ENCODE results near the gene IL5.

IL5 gene

DNA sequence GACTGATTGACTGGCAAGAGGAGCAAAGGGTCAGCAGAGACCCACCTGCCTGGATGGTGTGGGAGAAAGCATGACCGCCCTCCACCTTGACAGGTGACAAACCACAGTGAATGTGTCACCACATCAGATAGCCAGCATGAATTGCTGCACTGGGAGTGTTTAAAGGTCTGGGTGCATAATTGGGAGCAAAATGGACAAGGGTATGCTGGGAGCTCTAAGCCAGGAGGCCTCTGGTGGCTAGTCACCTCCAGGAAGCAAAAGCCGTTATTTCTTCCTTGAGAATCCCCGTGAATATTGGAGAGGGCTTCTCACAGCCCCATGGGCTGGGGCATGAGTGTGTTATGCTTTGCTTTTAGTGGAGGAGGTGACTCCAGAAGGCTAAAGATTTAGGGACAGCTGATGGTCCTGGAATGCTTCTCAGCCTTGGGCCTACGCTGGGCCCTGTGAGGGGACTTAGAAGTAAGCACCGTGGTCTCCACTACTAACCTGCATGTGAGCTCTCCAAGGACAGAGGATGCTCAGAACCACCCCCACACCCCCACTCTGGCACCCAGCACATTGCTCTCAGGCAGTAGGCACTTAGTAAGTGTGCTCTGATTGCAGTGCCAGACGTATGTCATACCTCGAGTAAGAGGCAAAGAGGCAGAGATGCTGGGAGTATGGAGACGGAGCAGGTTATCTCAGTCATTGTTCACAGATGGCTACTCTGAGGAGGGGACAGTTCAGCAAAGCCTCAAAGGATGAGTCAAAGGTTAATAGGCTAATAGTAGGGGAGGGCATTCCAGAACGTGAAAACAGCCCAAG lies 43.7 kb downstream of the IL5 start:
- H3K9me3 Mint-ChIP-seq = no peaks in the 10 kb centered on the region
- peak overlapping the region; percentile 47 for H3K27ac Mint-ChIP-seq
- H3K27me3 Mint-ChIP-seq = no peaks in the 10 kb centered on the region
- peaks cover 48% of the 10 kb centered on the region for H3K4me1 Mint-ChIP-seq (ENCODE audit: low read depth)
- no peak overlapping the region for H3K4me3 Mint-ChIP-seq
- no peaks in the 10 kb centered on the region for H3K36me3 Mint-ChIP-seq (ENCODE audit: low read depth)
- intact Hi-C loops (cut with micrococcal nuclease) = loop anchor here (5.0 kb wide), 1 partner anchor 37 kb away; no protein-coding TSS in a partner anchor

DNA sequence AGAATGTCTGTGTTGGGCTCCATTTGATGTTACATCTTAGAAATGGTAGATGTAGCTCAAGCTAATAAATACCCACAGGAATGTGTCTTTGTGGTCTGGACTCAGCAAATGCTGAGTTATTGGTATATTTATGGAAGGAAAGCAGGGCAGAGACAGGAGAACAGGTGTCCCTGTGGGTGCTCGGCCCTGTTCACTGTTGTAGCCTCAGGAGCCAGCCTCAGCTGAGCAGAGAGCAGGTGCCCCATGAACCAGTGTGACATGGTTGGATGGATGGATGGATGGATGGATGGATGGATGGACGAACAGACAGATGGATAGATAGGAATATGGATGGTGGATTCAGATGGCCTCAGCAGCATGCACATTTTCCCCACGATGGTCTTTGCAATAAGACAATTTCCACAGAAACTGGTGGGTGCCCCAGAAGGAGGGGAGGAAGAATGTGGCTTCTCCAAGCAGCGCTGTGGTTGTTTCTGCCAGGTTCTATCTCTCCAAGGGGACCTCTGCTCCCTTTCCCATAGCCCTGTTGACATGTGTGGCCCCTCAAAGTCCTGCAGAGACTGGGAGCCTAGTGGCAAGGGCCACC lies 44.5 kb downstream of the IL5 start:
- peaks cover 57% of the 10 kb centered on the region for H3K4me1 Mint-ChIP-seq (ENCODE audit: low read depth)

DNA sequence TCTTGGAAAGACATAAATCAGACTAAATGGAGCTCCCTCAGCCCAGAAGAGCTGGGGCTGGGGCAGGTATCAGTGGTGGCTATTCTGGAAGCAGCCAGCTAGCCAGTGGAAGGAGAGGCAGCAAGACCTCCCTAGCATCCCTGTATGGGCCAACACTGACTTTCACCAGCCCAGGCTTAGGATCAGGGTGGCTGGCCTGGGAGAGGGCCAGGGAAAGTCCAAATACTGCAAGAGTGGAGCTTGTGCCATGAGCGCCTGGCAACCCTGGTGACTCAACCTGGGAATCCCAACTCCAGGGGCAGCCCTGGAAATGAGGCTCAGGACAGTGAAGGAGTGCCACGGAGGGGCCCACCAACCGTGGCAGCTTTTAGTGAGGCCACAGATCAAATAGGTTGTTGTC lies 45.2 kb downstream of the IL5 start:
- intact Hi-C loops (cut with micrococcal nuclease) = loop anchor here (5.0 kb wide), 1 partner anchor 36 kb away; no protein-coding TSS in a partner anchor
- no peak overlapping the region for H3K4me3 Mint-ChIP-seq
- peak overlapping the region; percentile 94 for H3K27ac Mint-ChIP-seq
- H3K27me3 Mint-ChIP-seq = no peaks in the 10 kb centered on the region
- H3K36me3 Mint-ChIP-seq (ENCODE audit: low read depth) = no peaks in the 10 kb centered on the region
- H3K9me3 Mint-ChIP-seq = no peaks in the 10 kb centered on the region
- peaks cover 63% of the 10 kb centered on the region for H3K4me1 Mint-ChIP-seq (ENCODE audit: low read depth)

More for the DNA sequence above, 44.5 kb downstream of the IL5 start:
- intact Hi-C loops (cut with micrococcal nuclease) = loop anchor here (5.0 kb wide), 1 partner anchor 36 kb away; no protein-coding TSS in a partner anchor
- Mint-ChIP-seq H3K9me3 (no peaks in the 10 kb centered on the region), H3K27ac (no peak overlapping the region), H3K36me3 (ENCODE audit: low read depth) (no peaks in the 10 kb centered on the region), H3K4me3 (no peak overlapping the region), H3K27me3 (no peaks in the 10 kb centered on the region)

DNA sequence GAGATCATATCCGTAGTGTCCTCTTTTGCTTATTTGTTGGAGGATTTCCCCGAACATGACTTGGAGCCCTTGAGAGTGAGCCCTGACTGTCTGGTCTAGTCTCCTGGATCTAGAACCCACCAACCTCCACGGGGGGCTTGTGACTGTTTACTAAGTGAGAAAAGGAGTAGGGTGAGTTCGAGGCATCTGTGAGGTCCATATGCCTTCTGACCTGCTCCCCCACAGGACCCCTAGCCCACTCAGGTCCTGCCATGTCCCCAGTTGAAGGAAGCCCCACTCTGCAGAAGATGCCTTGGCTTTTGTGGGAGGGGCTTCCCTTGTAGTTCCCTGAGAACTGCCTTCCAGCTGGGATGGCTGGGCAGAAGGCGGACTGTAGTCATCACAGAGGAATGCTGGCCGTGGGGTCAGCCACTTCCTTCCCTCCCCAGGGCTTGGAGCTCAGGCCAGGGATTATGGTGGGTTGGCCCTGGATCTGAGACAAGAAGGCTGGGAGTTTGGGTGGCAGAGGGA lies 45.8 kb downstream of the IL5 start:
- Mint-ChIP-seq H3K36me3 (ENCODE audit: low read depth) (no peaks in the 10 kb centered on the region), H3K4me3 (peak overlapping the region; percentile 83), H3K27ac (peak overlapping the region; percentile 94), H3K4me1 (ENCODE audit: low read depth) (peaks cover 65% of the 10 kb centered on the region), H3K9me3 (no peaks in the 10 kb centered on the region), H3K27me3 (no peaks in the 10 kb centered on the region)
- intact Hi-C loops (cut with micrococcal nuclease) = loop anchor here (2.0 to 5.0 kb wide), 2 partner anchors 35 to 87 kb away; no protein-coding TSS in a partner anchor

DNA sequence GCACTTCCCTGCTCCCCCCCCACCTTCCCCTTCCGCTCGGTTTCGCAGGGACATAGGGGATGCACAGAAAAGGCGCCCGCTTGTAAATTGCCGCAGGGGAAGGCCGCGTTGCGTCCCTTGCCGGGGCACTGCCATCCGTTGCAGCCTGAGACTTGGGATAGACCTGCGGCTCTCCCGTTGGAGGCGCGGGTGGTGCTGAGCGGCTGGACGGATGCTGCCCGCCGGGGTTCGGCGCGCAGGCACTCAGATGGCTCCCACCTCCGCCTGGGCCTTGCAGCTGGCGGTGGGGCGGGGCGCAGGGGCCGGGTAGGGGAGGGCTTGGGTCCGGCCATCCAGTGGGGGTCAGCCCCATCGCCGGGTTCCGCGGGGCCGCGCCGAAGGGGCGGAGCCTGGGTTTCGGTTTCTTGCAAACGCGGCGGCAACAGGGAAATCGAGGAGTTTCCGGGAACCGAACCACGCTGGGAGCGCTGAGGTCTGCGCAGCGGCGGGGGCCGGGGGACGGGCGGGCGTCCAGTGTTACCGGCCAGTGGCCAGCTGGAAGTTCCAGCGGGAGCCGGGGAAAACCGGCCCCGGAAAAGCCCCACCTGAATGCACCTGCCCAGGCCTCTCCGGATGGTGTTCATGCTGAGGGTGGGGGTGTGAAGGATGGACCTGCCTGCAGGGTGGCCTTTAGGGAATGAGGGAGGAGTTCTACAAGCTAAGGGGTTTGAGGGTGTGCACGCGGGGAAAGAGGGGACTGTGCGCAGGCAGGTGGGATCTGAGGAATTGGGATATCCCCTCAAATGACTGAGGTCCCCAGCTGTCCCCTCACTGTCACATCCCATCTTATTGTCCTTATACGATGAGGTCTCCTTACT lies 46.5 kb downstream of the IL5 start:
- Mint-ChIP-seq H3K4me1 (ENCODE audit: low read depth) (peaks cover 71% of the 10 kb centered on the region), H3K27me3 (no peaks in the 10 kb centered on the region), H3K9me3 (no peaks in the 10 kb centered on the region), H3K27ac (peak overlapping the region; percentile 94), H3K4me3 (peak overlapping the region; percentile 83), H3K36me3 (ENCODE audit: low read depth) (no peaks in the 10 kb centered on the region)
- intact Hi-C loops (cut with micrococcal nuclease) = loop anchor here (1.0 to 5.0 kb wide), 3 partner anchors 35 to 86 kb away; no protein-coding TSS in a partner anchor

DNA sequence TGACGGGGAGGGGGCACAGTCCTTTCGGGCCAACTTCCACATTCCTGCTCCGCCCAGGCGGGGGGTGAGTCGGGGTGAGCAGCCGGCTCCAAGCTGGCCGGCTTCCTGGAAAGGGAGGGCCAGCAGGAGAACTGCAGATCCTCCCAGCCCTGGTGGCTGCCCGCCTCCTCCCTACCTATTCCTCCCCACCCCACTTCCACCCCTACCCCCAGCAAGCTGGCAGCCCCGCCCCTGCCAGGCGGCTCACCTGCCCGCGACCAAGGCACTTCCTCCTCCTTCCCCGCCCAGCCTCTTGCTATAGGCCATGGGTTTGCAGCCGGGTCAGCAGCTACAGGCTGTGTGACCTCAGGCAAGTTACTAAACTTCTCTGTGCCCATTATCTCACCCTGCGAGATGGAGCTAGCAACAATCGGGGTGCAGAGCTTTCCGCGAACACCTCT lies 47.1 kb downstream of the IL5 start:
- intact Hi-C loops (cut with micrococcal nuclease) = loop anchor here (1.0 to 5.0 kb wide), 3 partner anchors 34 to 85 kb away; no protein-coding TSS in a partner anchor
- Mint-ChIP-seq H3K27ac (peak overlapping the region; percentile 94), H3K27me3 (no peaks in the 10 kb centered on the region), H3K4me1 (ENCODE audit: low read depth) (peaks cover 72% of the 10 kb centered on the region), H3K4me3 (peak overlapping the region; percentile 83), H3K36me3 (ENCODE audit: low read depth) (no peaks in the 10 kb centered on the region), H3K9me3 (no peaks in the 10 kb centered on the region)

DNA sequence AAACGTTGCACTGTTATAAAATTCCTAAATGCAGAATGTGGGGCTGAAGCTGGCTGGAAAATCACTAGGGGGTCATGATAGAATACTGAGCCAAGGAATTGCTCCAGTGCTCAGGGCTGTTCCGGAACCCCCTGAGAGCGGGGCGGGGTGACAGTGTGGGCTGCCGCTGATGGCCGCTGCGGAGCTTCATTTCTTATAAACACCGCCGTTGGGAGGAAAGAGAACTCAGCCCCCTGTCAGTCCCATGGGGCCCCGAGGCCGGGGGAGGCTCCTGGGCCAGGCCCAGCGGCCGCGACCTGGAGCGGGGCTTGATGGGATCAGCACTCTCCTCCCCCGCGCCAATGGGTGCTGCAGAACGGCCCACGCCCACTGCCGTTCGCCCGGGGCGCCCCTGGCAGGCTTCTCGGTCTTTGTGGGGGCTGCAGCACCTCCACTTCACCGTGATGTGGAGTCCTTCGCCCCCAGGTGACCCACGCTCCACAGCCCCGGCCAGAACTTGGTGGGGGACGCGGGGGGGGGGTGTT lies 47.6 kb downstream of the IL5 start:
- Mint-ChIP-seq H3K36me3 (ENCODE audit: low read depth) (no peaks in the 10 kb centered on the region), H3K27me3 (no peaks in the 10 kb centered on the region), H3K27ac (peak overlapping the region; percentile 94), H3K9me3 (no peaks in the 10 kb centered on the region), H3K4me1 (ENCODE audit: low read depth) (peaks cover 70% of the 10 kb centered on the region), H3K4me3 (peak overlapping the region; percentile 83)
- intact Hi-C loops (cut with micrococcal nuclease) = loop anchor here (1.0 to 5.0 kb wide), 3 partner anchors 33 to 85 kb away; no protein-coding TSS in a partner anchor

DNA sequence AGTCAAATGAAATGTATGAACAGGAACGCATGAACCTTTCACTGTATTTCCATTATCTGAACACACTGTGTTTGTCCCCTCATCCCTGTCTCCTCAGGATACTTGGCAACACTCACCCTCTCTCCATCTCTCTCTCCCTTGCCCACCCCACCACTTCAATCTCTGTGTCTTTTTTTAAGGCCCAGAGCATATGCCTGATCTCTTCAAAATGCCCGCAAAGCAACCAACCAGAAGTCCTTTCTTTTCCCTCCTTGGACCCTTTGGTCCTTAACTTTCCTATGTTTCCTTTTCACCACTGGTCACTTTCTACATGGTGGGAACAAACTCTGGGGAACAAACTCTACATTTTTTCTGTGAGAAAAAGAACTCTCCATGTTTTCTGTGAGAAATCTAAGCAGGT lies 49.5 kb downstream of the IL5 start:
- H3K4me3 Mint-ChIP-seq = no peak overlapping the region

DNA sequence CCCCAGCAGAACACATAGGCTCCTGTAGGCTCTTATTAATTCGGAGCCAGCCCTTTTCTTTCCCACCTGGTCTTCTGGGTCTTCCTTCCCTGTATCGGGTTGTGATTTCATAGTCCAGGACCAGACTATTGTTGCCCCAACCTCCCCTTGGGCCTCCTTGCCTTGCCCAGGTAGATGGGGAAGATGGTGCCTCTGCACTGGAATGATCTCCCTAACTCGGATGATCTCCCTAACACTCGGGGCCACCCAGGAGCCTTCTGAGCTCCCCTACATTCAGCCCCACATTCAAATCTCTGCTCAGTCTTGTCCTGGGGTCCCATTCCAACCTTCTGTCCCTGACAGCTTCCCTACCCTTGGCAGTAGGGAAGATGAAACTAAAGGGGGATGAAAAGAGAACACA lies 50.1 kb downstream of the IL5 start:
- intact Hi-C loops (cut with micrococcal nuclease) = no loop called here
- no peak overlapping the region for H3K4me3 Mint-ChIP-seq
- H3K27ac Mint-ChIP-seq = peak overlapping the region; percentile 94
- no peaks in the 10 kb centered on the region for H3K9me3 Mint-ChIP-seq
- H3K36me3 Mint-ChIP-seq (ENCODE audit: low read depth) = peaks cover 23% of the 10 kb centered on the region
- H3K27me3 Mint-ChIP-seq = no peaks in the 10 kb centered on the region
- peaks cover 70% of the 10 kb centered on the region for H3K4me1 Mint-ChIP-seq (ENCODE audit: low read depth)

More for the DNA sequence above, 49.5 kb downstream of the IL5 start:
- H3K4me1 Mint-ChIP-seq (ENCODE audit: low read depth) = peaks cover 71% of the 10 kb centered on the region
- intact Hi-C loops (cut with micrococcal nuclease) = no loop called here
- H3K27ac Mint-ChIP-seq = peak overlapping the region; percentile 94
- H3K9me3 Mint-ChIP-seq = no peaks in the 10 kb centered on the region
- peaks cover 17% of the 10 kb centered on the region for H3K36me3 Mint-ChIP-seq (ENCODE audit: low read depth)
- H3K27me3 Mint-ChIP-seq = no peaks in the 10 kb centered on the region

DNA sequence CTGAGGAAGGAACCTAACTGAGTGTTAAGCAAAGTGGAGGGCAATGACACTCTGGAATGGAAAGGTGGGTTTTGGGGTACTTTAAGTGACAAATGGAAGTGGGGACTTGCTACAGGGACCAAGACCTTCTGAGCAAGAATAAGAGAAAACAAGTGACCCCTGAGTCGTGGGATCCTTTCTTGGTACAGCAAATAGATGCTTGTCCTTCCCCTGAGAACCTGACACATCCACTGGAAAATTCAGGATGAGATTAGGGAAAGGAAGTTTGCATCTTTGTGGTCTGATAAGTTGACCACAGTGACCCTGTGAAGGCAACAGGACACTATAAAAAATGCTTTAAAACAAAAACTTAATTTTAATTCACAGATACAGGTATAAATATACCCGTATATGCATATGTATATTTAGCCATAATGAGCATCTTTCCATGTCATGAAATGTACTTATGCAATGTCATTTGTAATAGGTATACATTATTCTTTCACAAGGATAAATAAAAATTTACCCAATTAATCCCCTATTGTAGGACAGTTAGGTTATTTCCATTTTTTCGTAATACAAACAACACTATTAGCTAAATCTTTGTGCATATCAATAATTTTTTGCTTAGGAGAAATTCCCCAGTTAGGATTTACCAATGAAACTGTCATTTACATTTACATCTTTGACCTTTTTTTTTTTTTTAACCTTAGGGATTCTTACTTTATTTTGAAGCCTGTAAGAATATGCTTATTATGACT lies 50.8 kb downstream of the IL5 start:
- H3K36me3 Mint-ChIP-seq (ENCODE audit: low read depth) = peaks cover 30% of the 10 kb centered on the region
- H3K27ac Mint-ChIP-seq = peak overlapping the region; percentile 97
- H3K27me3 Mint-ChIP-seq = no peaks in the 10 kb centered on the region
- intact Hi-C loops (cut with micrococcal nuclease) = no loop called here
- H3K4me1 Mint-ChIP-seq (ENCODE audit: low read depth) = peaks cover 73% of the 10 kb centered on the region
- no peak overlapping the region for H3K4me3 Mint-ChIP-seq
- no peaks in the 10 kb centered on the region for H3K9me3 Mint-ChIP-seq

Measured in dendritic cell treated with granulocyte-macrophage colony-stimulating factor and Interleukin-4, amounts not matched to agents 40 ng/mL and 50 ng/mL, for 4 days (primary cell).